GM23338 (cell line): Measurements from ENCODE around the gene EPAS1. TPM values are rescaled to one million over a fixed set of nuclear protein-coding genes. Genes with fewer than 3 reads are reported as not detected.

Experiments
- ATAC-seq: fragments of 200-7000 bp; cut with Tn5 transposase; 3 replicates; pipeline ENCODE4 v1.9.1; 2020
- DNase-seq: peaks from one replicate; pipeline ENCODE4 v3.0.0-alpha.2; 2015; ENCODE audit warnings: low spot score
- H2AFZ ChIP-seq: fragments of 200-600 bp; sonication (generic); 2 replicates; pipeline ENCODE4 v1.8.0; 2016; ENCODE audit warnings: antibody characterized with exemption, mild to moderate bottlenecking, moderate library complexity
- H3F3A ChIP-seq: fragments of 200-600 bp; sonication (generic); replicated peaks from 2 replicates; pipeline ENCODE4 v1.8.0; 2017; ENCODE audit warnings: antibody characterized with exemption, mixed run types, low read depth
- H3K27ac ChIP-seq: fragments of 200-600 bp; sonication (generic); 2 replicates; pipeline ENCODE4 v1.6.1; 2016; ENCODE audit warnings: low read depth
- H3K27me3 ChIP-seq: fragments of 200-600 bp; sonication (generic); 2 replicates; pipeline ENCODE4 v1.8.0; 2016; ENCODE audit warnings: mild to moderate bottlenecking, mixed run types, moderate library complexity; ENCODE audit not compliant: insufficient read depth
- H3K36me3 ChIP-seq: fragments of 200-600 bp; sonication (generic); 2 replicates; pipeline ENCODE4 v1.8.0; 2016; ENCODE audit warnings: mild to moderate bottlenecking; ENCODE audit not compliant: insufficient read depth
- H3K4me1 ChIP-seq: fragments of 200-600 bp; sonication (generic); 2 replicates; pipeline ENCODE4 v1.8.0; 2016; ENCODE audit warnings: mild to moderate bottlenecking, moderate library complexity; ENCODE audit not compliant: insufficient read depth
- H3K4me2 ChIP-seq: fragments of 200-600 bp; sonication (generic); 2 replicates; pipeline ENCODE4 v1.7.1; 2017; ENCODE audit warnings: mixed run types
- H3K4me3 ChIP-seq: fragments of 200-600 bp; sonication (generic); 2 replicates; pipeline ENCODE4 v1.6.1; 2016; ENCODE audit warnings: mixed run types
- H3K79me2 ChIP-seq: fragments of 200-600 bp; sonication (generic); replicated peaks from 2 replicates; pipeline ENCODE4 v1.8.0; 2017; ENCODE audit warnings: mild to moderate bottlenecking; ENCODE audit not compliant: insufficient read depth
- H3K9me2 ChIP-seq: fragments of 200-600 bp; sonication (generic); 2 replicates; pipeline ENCODE4 v1.8.0; 2017; ENCODE audit not compliant: insufficient read depth
- H4K20me1 ChIP-seq: fragments of 200-600 bp; sonication (generic); replicated peaks from 2 replicates; pipeline ENCODE4 v1.8.0; 2017; ENCODE audit warnings: mild to moderate bottlenecking; ENCODE audit not compliant: insufficient read depth
- H3K27ac Mint-ChIP-seq: 2 replicates; pipeline ENCODE4 v1.8.0; 2020; ENCODE audit warnings: inconsistent platforms, mild to moderate bottlenecking, moderate library complexity, mixed read lengths
- H3K27me3 Mint-ChIP-seq: 3 replicates; pipeline ENCODE4 v1.8.0; 2022; ENCODE audit warnings: low read depth, mild to moderate bottlenecking, moderate library complexity, mixed read lengths, inconsistent platforms; ENCODE audit not compliant: insufficient read depth, poor library complexity
- H3K36me3 Mint-ChIP-seq: 3 replicates; pipeline ENCODE4 v1.8.0; 2021; ENCODE audit warnings: low read depth, mild to moderate bottlenecking, inconsistent platforms, moderate library complexity, mixed read lengths
- H3K4me1 Mint-ChIP-seq: 3 replicates; pipeline ENCODE4 v1.8.0; 2020; ENCODE audit warnings: mild to moderate bottlenecking, inconsistent platforms, mixed read lengths
- H3K4me3 Mint-ChIP-seq: 3 replicates; pipeline ENCODE4 v1.8.0; 2021; ENCODE audit warnings: moderate library complexity, mild to moderate bottlenecking, inconsistent platforms, mixed read lengths
- H3K9me3 Mint-ChIP-seq: 3 replicates; pipeline ENCODE4 v1.8.0; 2020; ENCODE audit warnings: moderate library complexity, mild to moderate bottlenecking, inconsistent platforms, mixed read lengths
- CREB1 ChIP-seq: fragments of 250-450 bp; sonication (Bioruptor Pico); IDR thresholded peaks from 2 replicates; pipeline ENCODE4 v1.5.0; 2020; ENCODE audit warnings: low read depth, mild to moderate bottlenecking, moderate library complexity
- JUNB ChIP-seq: IDR thresholded peaks from one replicate; pipeline ENCODE4 v1.6.1; 2016; ENCODE audit warnings: antibody characterized with exemption; ENCODE audit not compliant: unreplicated experiment
- POLR2AphosphoS5 ChIP-seq: IDR thresholded peaks from 2 replicates; pipeline ENCODE4 v1.6.1; 2016; ENCODE audit warnings: antibody characterized with exemption, low read depth
- REST ChIP-seq: IDR thresholded peaks from one replicate; pipeline ENCODE4 v1.6.1; 2018; ENCODE audit warnings: antibody characterized with exemption; ENCODE audit not compliant: unreplicated experiment
- ZNF462 ChIP-seq: fragments of 250-450 bp; sonication (Bioruptor Pico); IDR thresholded peaks from 2 replicates; pipeline ENCODE4 v1.5.0; 2020; ENCODE audit warnings: mild to moderate bottlenecking, moderate library complexity
- polyA plus RNA-seq: library from polyadenylated mRNA; unstranded; fragments of >200 nt; fragmentation: Nextera tagmentation; extraction: Ambion mirVana; gene quantifications from 2 replicates; pipeline ENCODE4 v1.2.1, GENCODE V29; 2016
- total RNA-seq: library from RNA; depleted of rRNA; stranded (reverse); fragments of >200 nt; shearing (Covaris generic); gene quantifications from 2 replicates; pipeline ENCODE4 v1.2.3, GENCODE V29; 2014

EPAS1 gene
- total and polyA plus RNA-seq, 2 experiments from 2014 or later, result 0.68 to 5.4 TPM

GRCh38 chr2:46358713-46359112 lies 61.5 kb downstream of the EPAS1 start (continued):
- TF ChIP-seq JUNB, result no peak

- H3K36me3 ChIP-seq, result 0 out of 2 replicates have a peak, but pooled peaks cover 7% of the 10 kb centered on the region
- Mint-ChIP-seq H3K4me1 (no peaks in the 10 kb centered on the region), H3K27me3 (no peaks in the 10 kb centered on the region), H3K27ac (no peak overlapping the region), H3K9me3 (peaks cover 6% of the 10 kb centered on the region; the same call in 2 of the 3 replicates), H3K4me3 (no peak overlapping the region), H3K36me3 (no peaks in the 10 kb centered on the region; the same call in 2 of the 3 replicates)
- H3K79me2 ChIP-seq, result no peaks in the 10 kb centered on the region
- no peak overlapping the region for H3K4me3 ChIP-seq
- DNase-seq, result no peak
- no peak overlapping the region for H3K4me2 ChIP-seq
- ATAC-seq, result no peak
- no peak overlapping the region for H2AFZ ChIP-seq
- H3F3A ChIP-seq, result no peaks in the 10 kb centered on the region
- H3K27me3 ChIP-seq, result no peaks in the 10 kb centered on the region
- no peak overlapping the region for H3K27ac ChIP-seq
- H4K20me1 ChIP-seq, result no peaks in the 10 kb centered on the region
- no peaks in the 10 kb centered on the region for H3K4me1 ChIP-seq
- TF ChIP-seq POLR2AphosphoS5 (no peak), ZNF462 (CRISPR knock-in tag) (no peak), CREB1 (no peak), REST (no peak), JUNB (no peak)
- H3K9me2 ChIP-seq, result peaks cover 10% of the 10 kb centered on the region; the same call in 1 of the 2 replicates
Observed at GRCh38 chr2:46360303-46360702, 63.1 kb downstream of the EPAS1 start.
